ENCODE measurements around the gene DIDO1. TPM values are rescaled to one million over a fixed set of nuclear protein-coding genes. Genes with fewer than 3 reads are reported as not detected.

Gene DIDO1
- total RNA-seq, 3 donors from 2014 or later (not counting 1 experiment from before 2014, with no cell fraction given) = 79.5 to 116 (median 83.4) TPM

DNA sequence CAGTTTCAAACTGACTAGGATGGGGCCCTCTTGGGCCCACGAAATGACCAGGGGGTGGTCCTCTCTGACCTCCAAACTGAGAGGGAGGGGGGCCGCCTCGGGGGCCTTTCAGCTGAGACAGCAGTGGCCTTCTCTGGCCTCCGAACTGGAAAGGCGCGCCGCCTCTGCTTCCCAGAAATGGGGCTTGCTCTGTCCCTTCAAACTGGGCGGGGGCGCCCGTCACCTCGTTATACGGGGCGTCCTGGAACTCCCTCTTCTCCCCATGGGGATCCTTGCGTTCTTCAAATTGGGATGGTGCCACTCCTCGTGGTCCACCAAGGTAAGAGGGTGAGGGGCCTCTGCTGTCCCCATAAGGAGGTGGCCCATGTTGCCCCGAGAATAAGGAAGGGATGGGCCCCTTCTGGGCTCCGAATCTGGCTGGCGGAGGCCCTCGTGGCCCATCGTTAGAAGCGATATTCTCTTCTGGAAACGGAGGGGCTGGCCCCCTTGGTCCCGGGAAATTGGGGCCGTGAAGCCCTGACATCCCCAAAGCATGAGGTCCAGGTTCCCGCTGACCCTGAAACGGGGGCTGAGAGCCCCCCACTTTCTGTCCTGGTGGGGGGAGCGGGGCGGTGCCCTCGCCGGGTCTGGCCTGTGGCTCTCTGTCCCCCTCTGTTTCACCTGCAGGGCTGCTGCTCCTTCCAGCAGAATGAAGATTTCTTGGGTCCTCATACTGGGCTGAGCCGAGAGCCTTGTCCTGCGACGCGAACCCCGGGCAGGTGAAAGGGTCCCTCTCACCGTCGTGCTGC lies 46.0 kb downstream of the DIDO1 start:
- H3K4me1 ChIP-seq (ENCODE audit: control insufficient read depth, insufficient read depth, low read length) = peaks cover 11% of the 10 kb centered on the region
- no peak overlapping the region for H3K4me3 ChIP-seq (ENCODE audit: low read length)
- intact Hi-C loops (cut with micrococcal nuclease) = no loop called here
- Mint-ChIP-seq H3K4me3 (no peak overlapping the region), H3K36me3 (no peaks in the 10 kb centered on the region), H3K9me3 (no peaks in the 10 kb centered on the region), H3K4me1 (peaks cover 7 to 13% of the 10 kb centered on the region in 2 donors), H3K27me3 (ENCODE audit: low read depth in 2 of 2) (no peaks in the 10 kb centered on the region), H3K27ac (no peak overlapping the region)
- DNase-seq = no peak
- 97% methylated on average over 37 of the region's 37 CpGs for WGBS (ENCODE audit: insufficient coverage)
- H3K36me3 ChIP-seq (ENCODE audit: control insufficient read depth, insufficient read depth, low read length) = peaks cover 20% of the 10 kb centered on the region
- H3K27ac ChIP-seq (ENCODE audit: low read length) = no peak overlapping the region
- TF ChIP-seq, protein P1, sequence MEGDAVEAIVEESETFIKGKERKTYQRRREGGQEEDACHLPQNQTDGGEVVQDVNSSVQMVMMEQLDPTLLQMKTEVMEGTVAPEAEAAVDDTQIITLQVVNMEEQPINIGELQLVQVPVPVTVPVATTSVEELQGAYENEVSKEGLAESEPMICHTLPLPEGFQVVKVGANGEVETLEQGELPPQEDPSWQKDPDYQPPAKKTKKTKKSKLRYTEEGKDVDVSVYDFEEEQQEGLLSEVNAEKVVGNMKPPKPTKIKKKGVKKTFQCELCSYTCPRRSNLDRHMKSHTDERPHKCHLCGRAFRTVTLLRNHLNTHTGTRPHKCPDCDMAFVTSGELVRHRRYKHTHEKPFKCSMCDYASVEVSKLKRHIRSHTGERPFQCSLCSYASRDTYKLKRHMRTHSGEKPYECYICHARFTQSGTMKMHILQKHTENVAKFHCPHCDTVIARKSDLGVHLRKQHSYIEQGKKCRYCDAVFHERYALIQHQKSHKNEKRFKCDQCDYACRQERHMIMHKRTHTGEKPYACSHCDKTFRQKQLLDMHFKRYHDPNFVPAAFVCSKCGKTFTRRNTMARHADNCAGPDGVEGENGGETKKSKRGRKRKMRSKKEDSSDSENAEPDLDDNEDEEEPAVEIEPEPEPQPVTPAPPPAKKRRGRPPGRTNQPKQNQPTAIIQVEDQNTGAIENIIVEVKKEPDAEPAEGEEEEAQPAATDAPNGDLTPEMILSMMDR (IDR thresholded peaks at IDR 0.05) = no peak
- H3K9me3 ChIP-seq (ENCODE audit: control insufficient read depth, insufficient read depth, low read length) = no peaks in the 10 kb centered on the region
- no peaks in the 10 kb centered on the region for H3K27me3 ChIP-seq (ENCODE audit: control insufficient read depth, insufficient read depth, low read length)
- ATAC-seq = no peak

DNA sequence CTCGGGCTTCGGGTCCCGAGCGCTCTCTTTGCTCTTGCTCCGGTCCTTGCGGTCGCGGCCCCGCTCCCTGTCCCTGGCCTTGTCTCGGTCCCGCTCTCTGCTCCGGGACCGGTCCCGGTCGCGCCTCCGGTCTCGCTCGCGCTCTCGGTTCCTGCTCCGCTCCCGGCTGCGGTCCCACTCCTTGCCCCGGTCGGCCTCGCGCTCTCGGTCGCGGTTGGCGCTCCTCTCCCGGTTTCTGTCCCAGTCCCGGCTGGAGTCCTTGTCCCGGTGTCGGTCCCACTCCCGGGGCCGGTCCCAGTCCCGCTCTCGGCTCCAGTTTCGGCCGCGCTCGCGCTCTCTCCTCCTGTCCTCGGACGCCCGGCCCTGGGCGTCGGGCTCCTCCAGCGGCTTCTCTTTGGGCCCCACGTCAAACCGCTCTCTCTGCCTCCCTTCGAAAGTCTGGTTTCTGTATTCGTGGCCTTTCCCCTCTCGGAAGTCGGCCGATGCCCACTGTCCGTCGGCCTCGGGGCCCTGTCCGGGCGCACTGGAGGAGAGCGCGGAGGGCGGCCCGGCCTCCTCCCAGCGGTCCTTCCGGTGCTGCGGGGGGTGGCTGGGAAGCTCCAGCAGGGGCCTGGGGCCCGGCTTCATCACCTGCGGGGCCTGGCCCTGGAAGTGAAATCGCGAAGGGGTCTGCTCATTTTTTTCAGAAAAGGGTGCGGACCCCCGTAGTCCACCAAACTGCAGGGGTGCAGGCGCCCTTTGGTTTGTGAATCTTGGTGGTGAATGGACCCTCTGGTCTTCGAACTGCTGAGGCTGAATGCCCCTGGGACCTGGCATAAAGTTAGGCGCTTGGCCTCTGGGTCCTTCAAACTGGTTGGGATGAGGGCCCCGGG lies 46.8 kb downstream of the DIDO1 start:
- no peak for ATAC-seq
- no peak for DNase-seq
- Histone ChIP-seq H3K9me3 (ENCODE audit: control insufficient read depth, insufficient read depth, low read length) (no peaks in the 10 kb centered on the region), H3K27me3 (ENCODE audit: control insufficient read depth, insufficient read depth, low read length) (no peaks in the 10 kb centered on the region), H3K27ac (ENCODE audit: low read length) (no peak overlapping the region), H3K4me3 (ENCODE audit: low read length) (no peak overlapping the region), H3K4me1 (ENCODE audit: control insufficient read depth, insufficient read depth, low read length) (peaks cover 11% of the 10 kb centered on the region), H3K36me3 (ENCODE audit: control insufficient read depth, insufficient read depth, low read length) (peaks cover 20% of the 10 kb centered on the region)
- H3K27me3 Mint-ChIP-seq (ENCODE audit: low read depth in 2 of 2) = no peaks in the 10 kb centered on the region
- WGBS (ENCODE audit: insufficient coverage) = 93% methylated on average over 80 of the region's 80 CpGs
- H3K36me3 Mint-ChIP-seq = no peaks in the 10 kb centered on the region
- no peaks in the 10 kb centered on the region for H3K9me3 Mint-ChIP-seq
- intact Hi-C loops (cut with micrococcal nuclease) = no loop called here
- peaks cover 7 to 16% of the 10 kb centered on the region in 2 donors for H3K4me1 Mint-ChIP-seq
- TF ChIP-seq, protein P1 (IDR thresholded peaks at IDR 0.05) = no peak
- no peak overlapping the region for H3K27ac Mint-ChIP-seq
- no peak overlapping the region for H3K4me3 Mint-ChIP-seq

DNA sequence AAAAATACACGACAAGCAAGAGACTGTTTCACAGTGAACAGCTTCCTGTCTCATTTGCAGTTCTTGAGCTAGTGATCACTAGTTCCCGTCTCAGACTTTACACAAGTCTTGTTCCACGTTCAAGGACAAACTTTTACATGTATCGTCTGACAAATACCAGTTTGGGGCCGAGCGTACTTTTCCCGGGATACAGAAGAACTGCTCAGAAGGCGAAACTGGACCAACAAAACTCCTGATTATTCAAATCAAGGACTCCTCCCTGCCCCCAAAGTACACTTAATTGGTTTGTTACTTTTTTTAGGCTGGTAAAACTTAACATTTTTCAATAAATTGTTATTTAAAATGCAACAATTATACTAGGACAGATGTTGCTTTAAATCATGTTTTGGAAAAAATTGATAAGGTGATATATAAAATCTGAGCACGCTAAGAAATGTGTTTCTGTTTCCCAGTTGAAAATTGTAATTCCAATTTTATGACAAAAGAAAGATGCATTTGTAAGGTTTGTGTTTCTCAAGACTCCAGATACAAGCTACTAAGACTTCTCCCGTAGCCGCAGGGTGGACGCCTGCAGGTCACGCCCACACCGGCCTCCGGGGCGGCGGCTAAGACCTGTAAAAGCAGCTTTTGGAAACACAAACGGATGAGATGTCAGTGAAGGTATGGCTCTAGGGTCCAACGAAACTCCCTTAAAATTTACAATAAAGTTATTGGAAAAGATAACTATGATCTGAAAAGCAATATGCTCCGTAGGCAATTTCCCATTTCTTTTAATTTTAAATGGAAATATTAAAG lies 47.9 kb downstream of the DIDO1 start:
- H3K4me3 ChIP-seq (ENCODE audit: low read length) = no peak overlapping the region

More for the DNA sequence above, 47.9 kb downstream of the DIDO1 start:
- no peak for DNase-seq
- no peaks in the 10 kb centered on the region for H3K9me3 ChIP-seq (ENCODE audit: control insufficient read depth, insufficient read depth, low read length)
- H3K9me3 Mint-ChIP-seq = no peaks in the 10 kb centered on the region
- H3K36me3 Mint-ChIP-seq = no peaks in the 10 kb centered on the region
- H3K27me3 ChIP-seq (ENCODE audit: control insufficient read depth, insufficient read depth, low read length) = no peaks in the 10 kb centered on the region
- peaks cover 20% of the 10 kb centered on the region for H3K36me3 ChIP-seq (ENCODE audit: control insufficient read depth, insufficient read depth, low read length)
- peaks cover 0 to 2% of the 10 kb centered on the region in 2 donors for H3K27me3 Mint-ChIP-seq (ENCODE audit: low read depth in 2 of 2)
- H3K27ac Mint-ChIP-seq = no peak overlapping the region
- no peak overlapping the region for H3K27ac ChIP-seq (ENCODE audit: low read length)
- peaks cover 7 to 24% of the 10 kb centered on the region in 2 donors for H3K4me1 Mint-ChIP-seq
- TF ChIP-seq, protein P1 (IDR thresholded peaks at IDR 0.05) = no peak
- no peak for ATAC-seq
- peaks cover 11% of the 10 kb centered on the region for H3K4me1 ChIP-seq (ENCODE audit: control insufficient read depth, insufficient read depth, low read length)
- no peak overlapping the region for H3K4me3 Mint-ChIP-seq
- WGBS (ENCODE audit: insufficient coverage) = 87% methylated on average over 16 of the region's 20 CpGs
- intact Hi-C loops (cut with micrococcal nuclease) = no loop called here
